ENCODE results near the gene GRIA3.

DNA sequence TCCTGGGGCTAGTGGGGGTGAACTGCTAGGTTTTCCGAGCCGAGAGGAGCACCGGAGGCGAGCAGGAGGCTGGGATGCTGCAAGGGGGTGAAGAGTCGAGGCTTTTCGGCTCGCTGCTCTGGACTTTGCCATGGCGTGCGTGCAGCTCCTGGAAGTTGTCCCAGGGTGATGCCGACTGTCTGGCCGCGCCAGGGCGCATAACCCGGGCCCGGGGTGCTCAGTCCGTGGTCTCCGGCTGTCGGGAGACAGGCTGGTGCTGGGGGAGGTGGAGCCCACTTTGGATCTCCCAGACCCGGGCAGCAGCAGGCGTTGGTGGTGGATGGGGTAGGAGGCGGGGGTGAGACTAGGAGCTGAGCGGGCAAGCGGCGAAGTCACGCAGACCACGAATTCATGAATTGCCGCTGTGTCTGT is 793 bp downstream of the GRIA3 start:
- TF ChIP-seq, protein P1, sequence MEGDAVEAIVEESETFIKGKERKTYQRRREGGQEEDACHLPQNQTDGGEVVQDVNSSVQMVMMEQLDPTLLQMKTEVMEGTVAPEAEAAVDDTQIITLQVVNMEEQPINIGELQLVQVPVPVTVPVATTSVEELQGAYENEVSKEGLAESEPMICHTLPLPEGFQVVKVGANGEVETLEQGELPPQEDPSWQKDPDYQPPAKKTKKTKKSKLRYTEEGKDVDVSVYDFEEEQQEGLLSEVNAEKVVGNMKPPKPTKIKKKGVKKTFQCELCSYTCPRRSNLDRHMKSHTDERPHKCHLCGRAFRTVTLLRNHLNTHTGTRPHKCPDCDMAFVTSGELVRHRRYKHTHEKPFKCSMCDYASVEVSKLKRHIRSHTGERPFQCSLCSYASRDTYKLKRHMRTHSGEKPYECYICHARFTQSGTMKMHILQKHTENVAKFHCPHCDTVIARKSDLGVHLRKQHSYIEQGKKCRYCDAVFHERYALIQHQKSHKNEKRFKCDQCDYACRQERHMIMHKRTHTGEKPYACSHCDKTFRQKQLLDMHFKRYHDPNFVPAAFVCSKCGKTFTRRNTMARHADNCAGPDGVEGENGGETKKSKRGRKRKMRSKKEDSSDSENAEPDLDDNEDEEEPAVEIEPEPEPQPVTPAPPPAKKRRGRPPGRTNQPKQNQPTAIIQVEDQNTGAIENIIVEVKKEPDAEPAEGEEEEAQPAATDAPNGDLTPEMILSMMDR (conservative IDR thresholded peaks at IDR 0.05) = no peak
- TF ChIP-seq ZFX (IDR thresholded peaks at IDR 0.05) = no peak
